Measurements from ENCODE around the gene AGAP2.

AGAP2 gene

GRCh38 chr12:57741413-57741789 lies 2.9 kb upstream of the AGAP2 start:
- no peak overlapping the region for H3K4me3 ChIP-seq (ENCODE audit: low read depth, low read length)
- CTCF ChIA-PET, result interaction anchor here (1.3 to 2.2 kb wide), 3 partner anchors 15 to 158 kb away, joined by 4 to 9 read pairs (median 6); no protein-coding TSS in a partner anchor
- TF ChIP-seq ZSCAN4 (tag by site-specific recombination; IDR thresholded peaks at IDR 0.05), result peak; percentile 80
- TF ChIP-seq SCRT2 (tag by site-specific recombination; IDR thresholded peaks at IDR 0.05), result 0 out of 2 replicates have a peak, but pooled peaks have one; percentile 40
- TF ChIP-seq ZNF311 (tag by site-specific recombination; IDR thresholded peaks at IDR 0.05; ENCODE audit: borderline replicate concordance), result no peak
- peaks cover 5% of the 10 kb centered on the region; the same call in 1 of the 2 replicates for H3K4me1 ChIP-seq (ENCODE audit: control insufficient read depth, insufficient read depth, low read length)
- no peaks in the 10 kb centered on the region for H3K9me3 ChIP-seq (ENCODE audit: control insufficient read depth, insufficient read depth, low read depth, low read length)
- no peak overlapping the region for H3K27ac ChIP-seq (ENCODE audit: extremely low read depth, low read depth, low read length)
- H3K36me3 ChIP-seq (ENCODE audit: control insufficient read depth in 2 of 2, insufficient read depth in 1 of 2, low read length in 2 of 2), result peaks cover 0 to 7% of the 10 kb centered on the region in 2 experiments; a peak in 1 of 3 replicates
- POLR2A ChIA-PET, result no interaction called here

- H3K4me3 ChIP-seq (ENCODE audit: low read depth, low read length), result no peak overlapping the region
- peaks cover 0 to under 1% of the 10 kb centered on the region in 2 experiments; a peak in 1 of 3 replicates for H3K36me3 ChIP-seq (ENCODE audit: control insufficient read depth in 2 of 2, insufficient read depth in 1 of 2, low read length in 2 of 2)
- no peaks in the 10 kb centered on the region for H3K9me3 ChIP-seq (ENCODE audit: control insufficient read depth, insufficient read depth, low read depth, low read length)
- ChIA-PET POLR2A (no interaction called here), CTCF (interaction anchor here (1.3 to 2.2 kb wide), 3 partner anchors 14 to 158 kb away, joined by 4 to 9 read pairs (median 6); no protein-coding TSS in a partner anchor)
- TF ChIP-seq ZNF600 (tag by site-specific recombination; IDR thresholded peaks at IDR 0.05), result peak; percentile 50; the same call in 1 of the 2 replicates
- TF ChIP-seq MEIS1 (CRISPR knock-in tag; IDR thresholded peaks at IDR 0.05; ENCODE audit: borderline replicate concordance), result no peak
- TF ChIP-seq ZNF530 (tag by site-specific recombination; IDR thresholded peaks at IDR 0.05; ENCODE audit: low read depth), result no peak
- TF ChIP-seq PRDM10 (tag by site-specific recombination; IDR thresholded peaks at IDR 0.05), result 0 out of 2 replicates have a peak, but pooled peaks have one; percentile 41
- peak; percentile 13; the same call in 1 of the 2 replicates for TF ChIP-seq ZNF341 (tag by site-specific recombination; IDR thresholded peaks at IDR 0.05; ENCODE audit: low read depth)
- no peak for TF ChIP-seq ZNF362 (tag by site-specific recombination; IDR thresholded peaks at IDR 0.05)
- no peak for TF ChIP-seq ZNF202 (tag by site-specific recombination; IDR thresholded peaks at IDR 0.05; ENCODE audit: borderline replicate concordance)
- TF ChIP-seq ELK4 (IDR thresholded peaks at IDR 0.05; ENCODE audit: borderline replicate concordance, low read depth, low read length), result no peak
- 0 out of 2 replicates have a peak, but pooled peaks have one; percentile 24 for TF ChIP-seq ZNF366 (tag by site-specific recombination; conservative IDR thresholded peaks at IDR 0.05)
- no peak for TF ChIP-seq KLF16 (tag by site-specific recombination; IDR thresholded peaks at IDR 0.05)
- peaks cover 6% of the 10 kb centered on the region; the same call in 1 of the 2 replicates for H3K4me1 ChIP-seq (ENCODE audit: control insufficient read depth, insufficient read depth, low read length)
- no peak overlapping the region for H3K27ac ChIP-seq (ENCODE audit: extremely low read depth, low read depth, low read length)
Observed at GRCh38 chr12:57740656-57741412, 2.3 kb upstream of the AGAP2 start.
